ENCODE data around the gene SMIM20. TPM values are rescaled to one million over a fixed set of nuclear protein-coding genes. Genes with fewer than 3 reads are reported as not detected.
A peak's percentile ranks its signal among the peaks of the same experiment; 100 is the strongest.
"Not testable (repeated sequence)": the region's sequence is repeated elsewhere in the genome, so short reads cannot be mapped to it uniquely, and the experiment has no call there.

Gene SMIM20
- 15.6 TPM for total RNA-seq

DNA sequence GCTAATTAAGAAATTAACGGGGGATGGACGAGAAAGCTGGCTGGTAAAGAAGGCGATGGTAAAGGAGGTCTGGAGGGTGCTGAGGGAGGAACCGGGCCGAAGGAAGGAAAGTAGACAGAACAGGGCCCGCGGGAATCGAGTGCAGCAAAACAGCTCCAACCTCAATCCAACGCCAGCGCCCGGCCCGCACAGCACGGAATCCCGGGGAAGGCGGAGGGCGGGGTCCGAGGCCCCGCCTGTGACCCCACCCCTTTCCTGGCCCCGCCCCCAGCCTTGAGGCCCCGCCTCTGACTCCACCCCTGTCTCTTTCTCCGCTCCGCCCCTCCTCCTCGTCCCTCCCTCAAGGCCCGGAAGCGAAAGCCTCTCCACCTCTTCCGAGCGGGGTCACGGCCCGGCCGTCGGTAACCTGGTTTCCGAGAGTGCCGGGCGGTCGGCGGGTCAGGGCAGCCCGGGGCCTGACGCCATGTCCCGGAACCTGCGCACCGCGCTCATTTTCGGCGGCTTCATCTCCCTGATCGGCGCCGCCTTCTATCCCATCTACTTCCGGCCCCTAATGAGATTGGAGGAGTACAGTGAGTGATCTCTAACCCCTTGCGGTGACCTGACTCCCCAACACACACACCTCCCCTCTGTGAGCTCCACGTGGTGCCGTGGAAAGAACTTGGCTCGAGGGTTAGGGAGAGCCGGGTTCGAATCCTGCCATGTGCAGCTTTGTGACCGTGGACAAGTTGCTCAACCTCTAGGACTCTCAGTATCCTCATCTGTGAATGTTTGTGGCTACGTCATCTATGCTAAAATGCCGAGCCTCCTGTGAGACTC is at the start of gene SMIM20:
SMIM20 (plus strand) TSS at position 370 of the 819 bp plus-strand sequence; CDS start at position 464, 94 bp downstream.
- peak; percentile 93 for DNase-seq

- DNase-seq = no peak
Observed at GRCh38 chr4:25865586-25865985, 48.4 kb upstream of the SMIM20 start.

- not testable (repeated sequence) for DNase-seq
Observed at GRCh38 chr4:25866401-25866800, 47.6 kb upstream of the SMIM20 start.

DNA sequence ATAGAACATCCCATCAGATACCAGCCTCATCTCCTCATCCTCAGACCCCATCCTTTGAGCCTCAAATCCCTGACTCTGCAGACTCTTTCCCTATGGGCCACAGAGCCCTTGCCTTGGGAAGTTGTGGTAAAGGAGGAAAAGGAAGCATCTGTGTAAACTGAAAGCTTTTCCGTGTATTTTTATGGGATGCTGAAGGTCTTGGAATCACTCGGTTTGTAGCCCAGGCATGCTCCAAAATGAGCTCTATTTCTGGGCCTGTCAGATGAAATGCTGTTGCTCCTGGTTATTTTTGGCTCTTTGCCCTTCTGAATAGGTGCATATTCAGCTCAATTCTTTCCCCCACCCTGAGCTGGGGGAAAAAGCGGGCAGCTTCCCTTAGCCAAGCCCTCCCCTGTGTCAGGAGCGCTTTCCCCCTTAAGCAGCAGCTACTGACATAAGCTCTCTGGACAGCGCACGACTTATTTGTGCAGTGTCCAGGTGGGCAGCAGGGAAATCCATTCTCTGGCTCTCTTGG is 46.2 kb upstream of the SMIM20 start:
- no peak for DNase-seq

- no peak for DNase-seq
Observed at GRCh38 chr4:25870081-25870480, 43.9 kb upstream of the SMIM20 start.

DNA sequence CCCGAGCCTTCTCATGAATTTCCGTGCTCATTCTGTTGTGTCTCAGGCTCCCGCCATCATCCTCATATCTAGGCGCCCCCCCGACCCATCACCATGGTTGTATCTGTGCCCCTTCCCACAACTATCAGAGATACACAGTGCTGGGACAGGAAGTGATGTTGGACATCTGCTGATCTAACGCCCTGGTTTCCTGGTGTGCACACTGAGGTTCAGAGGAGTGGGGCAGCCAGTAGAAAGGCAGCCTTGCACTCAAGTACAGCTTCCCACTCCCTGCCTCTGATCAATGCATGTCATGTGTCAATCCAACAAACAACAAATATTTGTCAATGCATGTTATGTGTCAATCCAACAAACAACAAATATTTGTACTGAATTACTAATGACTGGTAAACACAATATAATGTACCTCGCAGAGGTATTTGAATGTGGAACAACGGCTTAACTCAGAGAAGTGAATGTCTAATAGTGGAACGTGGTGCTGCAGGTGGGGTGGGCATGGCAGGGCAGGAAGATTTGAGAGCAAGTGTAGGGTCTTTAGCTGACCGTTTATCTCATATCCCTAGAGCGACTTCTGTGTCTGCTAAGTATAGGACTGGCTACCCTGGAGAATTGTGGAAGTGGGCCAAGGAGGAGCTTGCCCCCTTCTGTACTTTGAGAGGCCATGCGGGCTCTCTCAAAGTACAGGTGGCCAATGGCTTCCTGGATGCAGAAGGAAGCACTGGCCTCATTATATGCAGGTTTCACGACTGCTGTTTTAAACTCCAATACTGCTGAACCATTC is 41.0 kb upstream of the SMIM20 start:
- DNase-seq = no peak

DNA sequence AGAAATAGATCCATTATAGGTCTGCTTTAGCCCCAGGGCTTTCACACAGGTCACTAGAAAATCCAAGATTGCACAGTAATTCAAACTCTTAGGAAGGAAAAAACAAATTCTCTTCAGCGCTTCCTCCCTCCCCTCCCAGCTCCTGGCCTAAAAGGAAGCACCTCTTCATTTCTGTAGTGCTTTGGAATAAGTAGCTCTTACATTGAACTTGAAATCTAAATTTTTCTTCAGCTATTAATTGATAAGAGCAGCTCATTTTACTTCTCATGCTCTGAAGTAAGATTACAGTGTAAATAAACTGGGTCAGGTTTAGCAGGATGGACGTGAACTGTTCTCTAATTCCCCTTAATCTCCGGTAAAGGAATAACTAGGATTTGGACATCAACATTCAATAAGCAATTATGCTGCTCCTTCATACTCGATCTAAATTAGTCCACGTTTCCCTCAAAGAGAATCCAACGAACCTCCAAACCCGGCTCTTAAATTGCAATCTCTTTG is 40.3 kb upstream of the SMIM20 start:
- no peak for DNase-seq

GRCh38 chr4:25874655-25875054 is 39.4 kb upstream of the SMIM20 start:
- DNase-seq = no peak

DNA sequence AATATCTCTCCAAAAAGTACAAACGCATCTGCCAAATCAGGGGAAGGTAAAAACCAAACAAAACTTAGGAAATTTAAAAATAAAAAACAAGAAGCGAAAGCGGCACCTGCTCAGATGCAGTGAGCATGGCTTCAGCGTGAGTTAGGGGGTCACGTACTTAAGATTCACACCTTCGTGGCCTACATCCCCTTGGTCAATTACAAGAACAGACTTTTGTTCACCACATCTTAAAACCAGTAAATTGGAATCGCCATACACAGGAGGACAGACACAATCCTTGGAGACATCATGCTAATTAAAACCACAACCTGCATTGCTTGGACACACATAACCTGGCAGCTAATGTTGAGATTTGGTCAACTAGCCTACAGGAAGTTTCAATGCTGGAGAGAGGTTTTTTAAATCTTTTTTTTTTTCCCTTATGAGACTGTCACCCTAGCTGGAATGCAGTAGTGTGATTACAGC is 38.7 kb upstream of the SMIM20 start:
- DNase-seq = no peak

GRCh38 chr4:25878676-25879075 is 35.3 kb upstream of the SMIM20 start:
- DNase-seq = no peak

GRCh38 chr4:25879091-25879584 is 34.9 kb upstream of the SMIM20 start:
- no peak for DNase-seq

DNA sequence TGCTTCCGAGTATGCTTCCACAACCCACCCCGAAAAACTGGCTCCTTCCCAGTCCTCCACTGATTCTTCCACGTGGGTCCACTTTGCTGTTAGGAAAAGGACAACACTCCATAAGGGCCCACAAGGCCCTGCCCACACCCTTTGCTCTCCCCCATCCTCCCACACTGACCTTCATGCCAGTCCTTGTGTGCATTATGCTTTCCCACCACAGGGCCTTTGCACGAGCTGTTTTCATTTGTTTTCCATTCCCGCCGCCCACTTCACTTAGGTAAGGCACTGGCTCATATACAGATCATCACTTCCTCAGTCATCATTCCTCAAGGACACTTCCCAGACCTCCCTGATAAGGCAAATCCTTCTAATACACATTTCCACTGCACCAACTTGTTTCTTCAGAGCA is 34.4 kb upstream of the SMIM20 start:
- no peak for DNase-seq

- no peak for DNase-seq
Observed at GRCh38 chr4:25879991-25880651, 33.9 kb upstream of the SMIM20 start.

DNA sequence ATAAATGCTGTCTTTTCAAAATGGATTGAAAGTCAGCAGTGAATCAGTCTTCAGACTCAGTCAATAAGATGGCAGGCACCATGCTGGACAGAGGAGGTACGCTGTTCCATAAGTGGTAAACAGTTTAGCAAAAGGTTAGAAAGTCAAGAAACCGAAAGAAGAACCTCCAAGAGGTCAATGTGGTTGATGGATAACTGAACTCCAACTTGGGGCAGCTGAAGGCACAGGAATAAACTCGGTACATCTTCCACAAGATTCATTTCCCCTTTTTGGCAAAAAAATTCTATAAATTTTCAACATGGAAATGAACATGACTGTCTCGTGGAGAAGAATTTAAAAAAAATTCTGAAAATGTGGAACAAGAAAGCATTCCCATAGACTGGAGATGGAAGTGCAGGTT is 32.8 kb upstream of the SMIM20 start:
- no peak for DNase-seq

DNA sequence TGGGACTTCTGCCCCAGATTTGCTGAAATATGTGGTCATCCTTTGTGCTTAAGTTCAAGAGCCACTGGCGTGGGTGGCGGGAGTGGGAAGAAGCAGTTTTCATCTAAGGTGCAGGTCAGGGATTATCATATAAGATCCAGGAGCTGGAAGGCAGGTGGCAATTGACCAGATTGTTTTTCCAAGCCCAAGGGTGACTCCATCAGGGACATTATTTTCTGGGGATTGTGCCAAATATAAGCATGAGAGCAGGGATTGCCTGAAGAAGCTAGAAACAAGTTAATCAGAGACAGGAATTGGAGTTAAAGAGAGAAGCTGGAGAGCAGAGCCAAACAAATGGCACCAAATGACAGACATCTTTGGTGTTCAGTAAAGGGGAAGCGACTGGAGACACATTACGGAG is 31.8 kb upstream of the SMIM20 start:
- no peak for DNase-seq

- no peak for DNase-seq
Observed at GRCh38 chr4:25883565-25883964, 30.5 kb upstream of the SMIM20 start.

- no peak for DNase-seq
Observed at GRCh38 chr4:25884031-25884782, 29.8 kb upstream of the SMIM20 start.

GRCh38 chr4:25888781-25889180 is 25.2 kb upstream of the SMIM20 start:
- no peak for DNase-seq

- no peak for DNase-seq
Observed at GRCh38 chr4:25889589-25890503, 24.2 kb upstream of the SMIM20 start.

Data from occipital lobe (tissue), 2 donors.